GM18907 (cell line): Measurements from ENCODE around the gene MORN1.

Source experiments
- ATAC-seq: cut with Tn5 transposase; IDR thresholded peaks from one replicate; pipeline ENCODE4 v1.9.1; 2021; ENCODE audit warnings: mild to moderate bottlenecking, moderate library complexity; ENCODE audit not compliant: unreplicated experiment

Gene MORN1

DNA sequence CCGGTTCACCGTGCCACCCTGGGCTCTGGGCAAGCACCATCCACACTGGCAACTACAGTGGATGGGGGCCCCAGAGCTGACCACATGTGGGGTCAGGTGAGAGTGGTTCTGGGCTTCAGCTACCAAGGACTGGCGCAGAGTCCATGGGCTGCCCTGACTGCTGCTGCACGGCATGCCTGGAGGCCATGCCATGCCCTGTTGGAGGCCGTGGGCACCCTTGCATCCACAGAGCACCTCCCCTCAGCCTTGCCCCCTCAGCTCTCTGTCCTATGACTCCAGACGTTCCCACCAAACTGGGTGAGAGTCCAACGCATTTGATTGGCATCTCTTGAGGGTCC lies 15.5 kb downstream of the MORN1 start:
- no peak for ATAC-seq

DNA sequence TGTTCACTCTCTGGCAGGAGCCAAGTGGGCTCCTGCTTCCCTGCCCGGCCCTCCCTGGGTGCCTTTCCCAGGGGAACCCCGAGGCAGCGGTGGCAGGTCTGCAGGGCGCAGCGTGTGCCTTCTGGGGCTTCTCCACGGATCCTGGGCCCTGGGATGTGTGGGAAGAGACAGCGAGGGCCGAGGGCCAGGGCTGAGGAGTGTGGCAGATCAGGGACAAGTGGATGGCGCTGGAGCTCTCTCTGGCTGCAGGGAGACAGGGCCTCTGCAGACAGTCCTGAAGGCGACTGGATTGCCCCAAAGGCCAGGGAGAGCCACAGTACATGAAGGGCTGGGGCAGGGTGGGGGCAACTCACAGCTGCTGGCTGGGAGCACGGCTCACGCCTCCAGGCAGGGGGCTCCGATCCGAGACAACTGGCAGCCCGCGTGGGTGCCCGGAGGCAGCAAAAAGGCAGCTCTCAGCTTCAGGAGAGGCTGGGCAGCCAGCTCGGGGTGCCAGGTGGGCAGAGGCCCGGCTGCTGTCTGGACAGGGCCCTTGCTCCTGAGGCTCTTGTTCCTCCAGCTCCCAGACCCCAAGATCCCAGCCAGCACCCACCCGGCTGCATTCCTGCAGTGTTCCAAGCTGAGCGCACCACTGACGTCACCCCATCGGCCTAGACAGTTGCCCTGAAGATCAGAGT lies 16.0 kb downstream of the MORN1 start:
- ATAC-seq: no peak

DNA sequence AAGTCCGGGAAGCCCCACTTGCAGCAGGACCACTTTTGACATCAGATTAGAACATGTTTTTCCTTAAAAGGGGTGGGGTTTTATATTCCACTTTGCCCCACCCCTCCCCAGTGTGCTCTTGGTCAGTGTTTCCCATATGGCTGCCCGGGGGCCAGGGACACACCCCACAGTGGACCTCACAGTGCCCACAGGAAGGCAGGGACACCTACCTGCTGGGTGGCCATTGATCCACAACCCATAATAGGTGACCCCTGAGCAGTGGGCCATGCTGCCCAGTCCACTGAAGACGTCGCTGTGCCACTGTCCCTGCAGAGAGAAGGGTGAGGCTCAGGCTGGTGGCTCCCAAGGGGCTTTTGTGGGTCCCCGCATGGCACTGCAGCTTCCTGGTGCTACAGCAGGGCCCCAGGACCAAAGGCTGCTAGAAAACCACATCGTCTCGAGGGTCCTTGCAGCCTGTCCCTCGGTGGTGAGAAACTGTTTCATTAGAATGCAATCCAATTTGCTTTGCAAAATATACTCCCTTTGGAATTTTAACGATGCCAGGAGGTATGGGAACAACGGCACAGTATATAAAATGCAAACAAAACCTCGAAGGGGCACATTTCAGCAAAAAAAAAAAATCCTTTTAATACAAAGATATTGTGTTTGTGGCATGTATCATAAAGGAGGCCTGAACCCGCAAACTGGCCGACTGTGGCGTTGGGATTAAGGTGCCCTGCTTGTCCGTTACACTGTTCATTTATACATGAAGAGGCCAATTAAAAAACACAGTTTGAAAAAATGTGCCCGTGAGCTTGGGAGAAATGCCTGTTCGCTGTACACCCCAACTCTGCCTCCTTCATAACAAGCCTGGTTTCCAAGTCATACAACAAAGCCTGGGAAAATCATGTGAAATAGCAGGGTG lies 16.9 kb downstream of the MORN1 start:
- no peak for ATAC-seq

DNA sequence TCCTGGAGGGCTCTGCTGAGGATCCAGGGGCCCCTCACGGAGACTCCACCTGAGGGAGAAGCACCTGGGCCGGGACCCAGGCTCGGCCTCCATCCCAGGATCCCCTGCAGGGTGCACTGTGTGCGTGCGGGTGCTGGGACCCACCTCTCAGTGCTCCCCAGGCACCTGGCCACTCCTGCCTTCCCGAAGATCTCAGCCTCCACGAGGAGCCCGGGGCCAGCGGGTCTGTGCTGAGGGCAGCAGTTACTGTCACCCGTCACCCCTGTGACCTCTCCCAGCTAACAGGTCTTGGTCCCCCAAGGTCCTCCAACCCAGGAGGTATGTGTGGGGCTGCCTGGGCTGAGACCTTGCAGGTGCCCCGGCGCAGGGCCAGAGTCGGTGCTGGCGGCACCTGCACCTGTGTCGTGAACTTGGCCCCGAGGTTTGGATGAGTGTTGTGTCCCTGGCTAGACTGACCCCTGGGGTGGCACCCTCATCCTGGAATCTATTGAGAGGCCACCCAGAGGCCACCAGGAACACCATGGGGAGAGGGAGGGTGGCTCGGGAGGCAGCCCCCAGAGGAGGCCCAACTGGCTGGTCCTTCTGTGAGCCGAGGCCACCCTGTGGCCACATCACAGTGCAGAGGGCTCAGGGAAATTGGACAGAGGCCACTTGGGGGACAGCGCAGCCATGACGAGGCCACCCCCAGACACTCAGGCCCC lies 17.7 kb downstream of the MORN1 start:
- no peak for ATAC-seq

DNA sequence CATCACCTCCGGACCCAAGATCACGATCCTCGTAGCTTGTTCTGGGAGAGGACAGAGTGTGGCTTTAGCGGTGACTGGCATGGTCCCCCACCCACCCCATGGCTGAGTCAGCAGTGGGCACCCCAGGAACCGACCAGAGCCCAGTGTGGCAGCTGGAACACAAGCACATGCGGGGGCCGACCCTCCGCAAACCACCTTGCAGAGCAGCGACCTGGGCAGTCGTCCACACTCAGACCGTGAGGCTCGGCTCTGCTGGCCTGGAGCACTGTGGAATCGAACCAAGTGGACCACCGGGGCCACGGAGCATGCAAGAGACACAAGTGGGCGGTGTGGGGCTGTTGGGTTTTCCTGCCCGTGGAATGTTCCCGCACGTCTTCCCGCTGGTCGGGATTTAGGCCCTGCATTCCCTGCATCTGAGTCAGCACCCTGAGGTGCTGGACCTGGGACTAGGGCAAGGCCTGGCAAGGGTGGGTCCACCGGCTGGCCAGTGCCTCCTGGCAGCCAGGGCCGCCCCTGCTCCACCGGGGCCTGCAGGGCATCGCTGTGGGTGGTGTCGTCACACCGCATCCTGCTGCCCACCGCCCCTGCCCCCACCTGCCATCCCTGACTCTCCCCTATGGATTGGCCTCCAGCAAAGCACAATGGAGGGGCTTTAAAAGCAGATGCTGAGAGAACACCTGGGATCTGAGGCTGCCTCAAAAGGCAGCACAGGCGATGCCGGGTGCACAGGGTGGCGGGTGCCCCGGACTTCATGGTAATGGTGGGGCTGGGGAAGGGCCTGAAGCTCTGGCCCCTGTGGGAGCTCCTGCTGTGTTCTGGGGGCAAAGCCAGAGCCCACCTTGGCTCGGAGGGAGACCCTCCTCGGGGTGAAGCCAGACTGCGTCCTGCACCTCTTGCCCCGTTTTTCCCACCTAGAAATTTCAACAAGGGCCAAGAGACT lies 18.5 kb downstream of the MORN1 start:
- no peak for ATAC-seq

DNA sequence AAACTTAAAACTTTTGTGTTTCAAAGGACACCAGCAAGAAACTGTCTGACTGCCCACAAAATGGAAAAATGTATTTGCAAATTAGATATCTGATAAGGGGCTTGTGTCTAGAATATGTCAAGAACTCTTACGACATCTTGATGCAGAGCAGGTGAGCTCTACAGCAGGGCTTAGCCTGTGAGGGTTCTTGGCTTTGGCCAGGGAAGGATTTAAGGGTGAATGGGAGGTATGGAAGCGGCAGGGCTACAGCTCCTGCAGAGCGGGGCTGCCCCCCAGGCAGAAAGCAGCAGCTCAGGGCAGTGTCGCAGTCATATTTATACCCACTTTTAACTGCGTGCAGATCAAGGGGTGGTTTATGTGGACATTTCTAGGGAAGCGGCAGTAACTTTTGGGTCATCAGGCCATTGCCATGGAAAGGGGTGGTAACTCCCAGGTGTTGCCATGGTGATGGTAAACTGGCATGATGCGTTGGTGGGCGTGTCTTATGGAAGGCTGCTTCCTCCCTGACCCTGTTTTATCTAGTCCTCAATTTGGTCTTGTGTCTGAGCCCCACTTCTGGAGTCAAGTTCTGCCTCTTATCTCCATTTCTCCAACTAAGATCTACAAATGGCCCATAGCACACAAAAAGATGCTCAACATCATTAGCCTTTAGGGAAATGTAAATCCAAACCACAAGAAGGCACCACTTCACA lies 23.2 kb downstream of the MORN1 start:
- no peak for ATAC-seq

DNA sequence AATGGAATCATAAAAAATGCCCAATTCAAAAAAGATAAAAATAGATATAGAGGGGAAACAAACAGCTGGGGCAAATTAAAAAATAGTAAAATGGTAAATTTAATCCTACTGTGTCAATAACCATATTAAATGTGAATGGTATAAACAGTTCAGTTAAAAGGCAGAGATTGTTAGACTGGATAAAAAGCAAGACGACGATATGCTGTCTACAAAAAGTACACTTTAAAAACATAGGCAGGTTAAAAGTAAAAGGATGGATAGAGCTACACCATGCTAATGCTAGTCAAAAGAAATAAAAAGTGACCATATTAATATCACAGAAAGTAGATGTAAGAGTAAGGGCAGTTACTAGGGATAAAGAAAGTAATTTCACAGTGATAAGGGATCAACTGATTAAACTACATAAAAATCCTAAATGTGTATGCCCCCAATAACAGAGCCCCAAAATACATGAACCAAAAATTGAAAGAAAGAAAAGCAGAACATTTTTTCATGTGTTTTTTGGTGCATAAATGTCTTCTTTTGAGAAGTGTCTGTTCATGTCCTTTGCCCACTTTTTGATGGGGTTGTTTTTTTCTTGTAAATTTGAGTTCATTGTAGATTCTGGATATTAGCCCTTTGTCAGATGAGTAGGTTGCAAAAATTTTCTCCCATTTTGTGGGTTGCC lies 27.4 kb downstream of the MORN1 start:
- no peak for ATAC-seq

DNA sequence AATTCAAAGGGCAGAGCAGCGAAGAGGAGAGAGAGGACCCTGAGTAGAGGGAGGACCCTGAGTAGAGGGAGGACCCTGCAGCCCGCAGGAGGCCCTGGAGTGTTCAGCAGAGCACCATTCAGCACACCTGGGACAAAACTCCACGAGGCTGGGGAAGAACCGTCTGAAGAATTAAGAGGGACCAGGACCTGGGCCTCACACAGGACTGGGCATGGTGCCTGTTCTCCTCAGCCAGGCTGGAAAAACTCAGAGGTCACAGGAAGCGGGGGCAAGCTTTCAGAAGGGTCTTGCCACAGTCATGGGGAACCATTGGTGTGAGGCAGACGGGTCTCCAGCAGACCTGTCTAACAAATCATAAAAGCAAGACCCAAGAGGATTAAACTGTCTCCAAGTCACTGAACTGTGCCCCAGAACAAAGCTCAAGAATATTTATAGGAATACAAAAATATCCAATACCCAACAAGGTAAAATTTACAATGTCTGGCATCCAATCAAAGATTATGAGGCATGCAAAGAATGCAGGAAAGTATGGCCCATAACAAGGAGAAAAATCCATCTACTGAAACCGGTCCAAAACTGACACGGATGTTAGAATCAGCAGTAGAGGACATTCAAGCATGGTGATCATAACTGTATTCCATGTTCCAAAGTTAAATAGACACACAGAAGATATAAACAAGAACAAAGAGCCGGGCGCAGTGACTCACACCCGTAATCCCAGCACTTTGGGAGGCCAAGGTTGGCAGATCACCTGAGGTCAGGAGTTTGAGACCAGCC lies 30.6 kb downstream of the MORN1 start:
- ATAC-seq: no peak

DNA sequence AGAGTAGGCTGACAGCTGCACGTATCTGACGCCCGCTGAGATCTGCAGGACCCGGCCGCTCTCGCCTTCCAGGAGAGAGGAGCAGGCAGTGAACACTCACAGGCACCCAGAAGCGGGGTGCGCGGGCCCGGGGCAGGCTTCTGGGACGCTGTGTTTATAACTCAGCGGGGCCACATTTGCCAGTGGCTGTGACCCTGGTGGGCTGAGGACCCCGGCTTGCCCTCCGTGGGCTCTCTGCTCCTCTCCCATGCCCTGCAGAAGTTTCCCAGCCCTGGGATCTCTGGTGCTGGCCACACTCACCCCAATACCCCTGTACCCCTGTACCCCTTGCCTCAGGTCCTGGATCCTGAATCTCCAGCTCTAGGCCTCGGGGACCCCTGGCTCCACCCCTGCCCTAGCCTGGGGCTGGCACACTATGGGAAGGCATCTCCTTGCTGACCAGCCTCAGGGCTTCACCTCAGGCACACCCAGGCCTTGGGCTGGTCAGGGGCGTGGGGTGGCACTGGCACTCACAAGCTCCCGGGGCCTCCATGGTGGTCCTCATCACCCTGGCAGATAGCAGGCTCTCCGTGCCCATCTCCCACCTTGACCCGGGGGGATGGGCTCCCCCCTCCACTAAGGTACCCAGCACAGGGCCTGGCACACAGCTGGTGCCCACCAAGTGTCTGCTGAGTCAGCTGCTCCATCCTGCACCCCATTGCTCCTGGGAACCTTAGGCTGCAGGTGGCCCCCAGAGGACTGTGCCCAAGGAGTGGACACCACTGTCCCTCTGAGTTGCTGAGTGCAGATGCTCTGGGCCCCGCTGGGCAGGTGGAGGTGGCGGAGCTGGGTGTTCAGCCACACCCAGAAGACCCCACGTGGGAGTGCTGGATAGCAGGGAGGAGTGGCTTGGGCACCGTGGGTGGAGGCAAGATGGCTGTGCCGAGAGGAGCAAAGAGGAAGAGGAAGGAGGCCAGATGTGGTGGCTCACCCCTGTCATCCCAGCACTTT lies 32.4 kb downstream of the MORN1 start:
- no peak for ATAC-seq

DNA sequence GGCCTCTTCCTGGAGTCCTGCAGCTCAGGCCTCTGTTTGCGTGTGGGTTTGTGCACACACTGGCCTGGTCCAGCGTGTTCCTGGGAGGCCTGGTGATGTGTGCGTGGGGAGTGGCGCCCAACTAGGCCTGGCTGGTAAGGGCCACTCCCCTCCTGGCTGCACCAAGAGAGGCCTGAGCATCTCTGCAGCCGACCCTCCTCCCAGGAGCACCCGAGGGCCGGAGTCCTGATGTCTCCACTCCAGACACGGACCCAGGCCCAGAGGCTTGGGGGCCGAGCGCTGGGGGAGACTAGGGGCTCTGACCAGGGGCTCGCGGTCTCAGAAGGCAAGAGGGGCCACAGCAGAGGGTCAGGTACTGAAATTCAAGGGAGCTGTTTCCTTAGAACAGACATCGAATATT lies 33.3 kb downstream of the MORN1 start:
- ATAC-seq: no peak

DNA sequence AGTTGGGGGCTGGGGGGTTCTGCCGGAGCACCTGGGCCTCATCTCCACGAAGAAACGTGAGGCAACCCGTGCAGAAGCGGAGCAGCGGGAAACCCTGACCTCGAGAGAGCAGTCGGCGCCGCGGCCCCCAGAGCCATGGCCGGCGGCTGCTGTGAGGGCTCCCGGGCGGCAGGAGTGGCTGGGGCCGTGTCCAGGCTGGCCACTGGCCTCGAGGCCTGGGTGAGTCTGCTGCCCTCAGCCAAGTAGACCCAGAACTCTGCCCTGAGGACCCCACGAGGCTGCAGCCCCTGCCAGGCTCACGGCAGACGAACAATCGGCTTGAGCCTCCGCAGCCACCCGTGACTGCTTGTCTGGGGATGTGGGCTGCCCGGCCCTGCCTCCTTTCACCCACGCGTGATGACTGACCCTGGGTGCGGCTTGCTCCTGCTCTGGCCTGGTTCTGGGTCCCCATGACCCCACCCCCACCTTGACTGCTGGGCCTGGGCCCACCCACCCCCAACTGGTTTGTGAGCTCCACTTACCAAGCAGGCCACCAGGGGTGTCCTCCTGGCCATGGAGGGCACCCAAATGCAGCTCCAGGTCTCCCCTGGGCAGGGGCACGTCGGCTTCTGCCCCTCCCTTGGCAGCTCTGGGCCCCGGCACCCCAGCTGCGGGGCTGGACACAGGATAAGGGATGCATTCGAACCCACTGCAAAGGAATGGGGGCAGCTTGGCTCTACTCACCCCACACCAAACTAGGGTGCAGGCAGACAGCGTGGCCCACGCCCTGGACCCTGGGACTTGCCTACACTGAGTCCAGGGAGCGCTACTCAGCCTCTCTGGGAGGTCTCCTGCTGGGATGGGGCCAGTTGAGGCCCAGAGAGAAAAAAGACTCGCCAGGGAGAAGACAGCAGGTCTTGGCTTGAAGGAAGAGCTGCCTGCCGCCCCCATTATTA lies 34.2 kb downstream of the MORN1 start:
- no peak for ATAC-seq

DNA sequence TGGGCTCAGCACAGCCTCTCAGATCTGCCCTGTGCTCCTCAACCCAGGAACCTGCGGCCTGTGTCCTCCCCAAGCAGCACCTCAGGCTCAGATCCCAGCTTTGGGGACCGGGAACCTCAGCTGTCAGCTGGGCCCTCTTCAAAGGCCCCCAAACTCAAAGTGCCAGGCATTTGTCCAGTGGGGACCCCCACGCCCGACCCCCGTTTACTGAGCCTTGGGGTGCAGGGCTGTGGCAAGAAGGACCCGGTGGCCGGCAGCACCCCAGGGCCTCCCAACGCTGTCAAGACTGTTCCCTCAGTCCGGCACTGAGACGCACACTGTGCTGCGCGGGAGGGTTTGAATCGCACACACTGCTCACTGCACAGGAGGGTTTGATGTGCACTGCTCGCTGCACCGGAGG lies 35.0 kb downstream of the MORN1 start:
- ATAC-seq: no peak

DNA sequence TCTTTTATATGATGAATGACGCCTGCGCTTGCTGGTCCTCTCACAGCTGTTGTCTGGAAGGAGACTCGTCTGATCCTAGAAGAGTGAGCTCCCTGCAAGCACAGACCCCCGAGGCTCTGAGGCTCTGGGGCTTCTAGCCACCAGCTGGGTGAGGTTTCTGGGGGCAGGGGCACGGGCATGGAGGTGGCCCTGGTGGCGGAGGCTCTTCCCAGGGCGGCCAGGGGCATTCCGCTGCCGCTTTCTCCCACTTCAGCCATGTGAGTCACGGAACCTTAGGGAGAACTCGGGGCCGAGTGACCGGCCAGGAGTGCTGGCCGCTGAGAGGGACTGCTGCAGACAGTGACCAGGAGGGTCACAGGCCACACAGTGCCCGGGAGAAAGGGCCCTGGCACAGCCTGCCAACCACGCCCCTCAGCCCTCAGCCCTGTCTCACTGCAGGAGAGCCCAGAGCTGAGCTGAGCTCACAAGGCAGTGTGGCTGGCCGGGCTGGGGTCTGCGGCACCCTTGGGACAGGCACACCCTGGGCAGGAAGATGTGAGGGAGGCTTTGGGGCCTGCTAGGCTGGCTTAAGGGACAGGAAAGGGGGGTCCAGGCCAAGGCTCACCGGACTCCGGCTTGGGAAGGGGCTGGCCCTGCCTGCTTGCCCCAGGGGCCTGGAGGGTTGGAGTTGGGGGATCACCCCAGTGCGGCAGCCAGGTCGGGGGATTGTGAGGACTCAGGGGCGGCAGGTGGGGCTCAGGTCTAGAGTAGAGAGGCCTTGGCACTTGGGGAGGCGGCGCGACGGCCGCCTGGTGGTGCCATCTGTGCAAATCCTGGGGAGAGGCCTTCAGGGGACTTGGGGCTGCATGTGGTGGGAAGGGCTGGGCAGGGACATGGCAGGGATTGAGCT lies 35.7 kb downstream of the MORN1 start:
- ATAC-seq: no peak

DNA sequence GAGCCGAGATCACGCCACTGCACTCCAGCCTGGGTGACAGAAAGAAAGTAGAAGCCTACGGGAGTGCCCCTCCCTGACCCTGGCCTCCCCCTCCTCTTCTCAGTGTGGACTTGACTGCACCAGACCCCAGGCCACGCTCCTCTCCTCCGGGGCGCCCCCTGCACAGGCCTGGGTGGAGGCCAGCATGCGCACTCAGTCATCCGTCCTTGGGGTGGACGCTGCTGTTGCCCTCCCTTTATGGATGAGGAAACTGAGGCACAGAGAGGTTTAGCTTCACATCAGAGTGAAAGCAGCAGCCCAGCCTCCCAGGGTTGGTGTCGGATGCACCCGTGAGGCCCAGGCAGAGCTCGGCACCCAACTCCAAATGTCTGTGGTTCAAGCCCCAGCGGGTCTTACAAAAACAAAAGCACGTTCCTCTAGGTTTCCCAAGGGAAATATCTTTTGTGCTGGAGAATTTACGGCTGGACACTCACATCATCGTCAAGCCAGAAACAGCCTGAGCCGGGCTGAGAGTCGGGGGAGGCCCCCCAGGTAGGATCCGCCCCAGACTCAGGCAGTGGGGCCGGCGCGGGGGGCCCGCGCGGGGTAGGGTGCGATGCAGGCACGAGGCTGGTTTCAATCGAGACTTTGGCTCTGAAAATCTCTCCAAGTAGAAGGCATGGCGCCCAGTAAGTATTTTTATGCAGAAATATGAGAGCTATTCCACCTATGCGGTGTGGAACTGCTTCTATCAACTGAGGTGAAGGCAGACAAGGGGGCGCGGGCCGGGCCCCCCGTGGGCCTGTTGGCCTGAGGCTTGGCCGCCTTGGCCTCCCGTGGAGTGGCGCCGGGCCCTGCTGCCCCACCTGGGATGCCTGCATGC lies 36.6 kb downstream of the MORN1 start:
- no peak for ATAC-seq
